ENCODE measurements around the gene CWF19L1. TPM values are rescaled to one million over a fixed set of nuclear protein-coding genes. Genes with fewer than 3 reads are reported as not detected.
"Not testable (repeated sequence)": the region's sequence is repeated elsewhere in the genome, so short reads cannot be mapped to it uniquely, and the experiment has no call there.

The CWF19L1 gene
- total and polyA plus RNA-seq, 4 donors, result 5.3 to 15.7 (median 8.0) TPM

- Histone ChIP-seq H3K36me3 (ENCODE audit: control insufficient read depth in 4 of 4, insufficient read depth in 3 of 4, low read depth in 1 of 4, low read length in 3 of 4) (peaks cover 0 to 26% (median 16%) of the 10 kb centered on the region in 4 donors), H3K27me3 (ENCODE audit: control insufficient read depth in 4 of 4, insufficient read depth in 4 of 4, low read length in 3 of 4) (no peaks in the 10 kb centered on the region), H3K27ac (ENCODE audit: low read depth in 1 of 2, low read length in 2 of 2) (no peak overlapping the region), H3K9me3 (ENCODE audit: control insufficient read depth in 4 of 4, low read length in 3 of 4) (no peaks in the 10 kb centered on the region), H3K9ac (ENCODE audit: low read depth in 1 of 2, low read length in 2 of 2) (no peak overlapping the region), H3K4me1 (ENCODE audit: control insufficient read depth in 4 of 4, insufficient read depth in 4 of 4, low read length in 3 of 4) (peaks cover 5 to 14% (median 7%) of the 10 kb centered on the region in 4 donors), H3K4me3 (ENCODE audit: low read depth in 1 of 3, low read length in 3 of 3) (no peak overlapping the region)
- no peak for TF ChIP-seq GABPA (IDR thresholded peaks at IDR 0.05 in 1 of 2, conservative IDR thresholded peaks at IDR 0.05 in 1 of 2)
- no peak for TF ChIP-seq EGR1 (IDR thresholded peaks at IDR 0.05; ENCODE audit: low read depth in 2 of 2)
- TF ChIP-seq, protein P1, sequence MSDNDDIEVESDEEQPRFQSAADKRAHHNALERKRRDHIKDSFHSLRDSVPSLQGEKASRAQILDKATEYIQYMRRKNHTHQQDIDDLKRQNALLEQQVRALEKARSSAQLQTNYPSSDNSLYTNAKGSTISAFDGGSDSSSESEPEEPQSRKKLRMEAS (IDR thresholded peaks at IDR 0.05), result no peak
- TF ChIP-seq, protein P2, sequence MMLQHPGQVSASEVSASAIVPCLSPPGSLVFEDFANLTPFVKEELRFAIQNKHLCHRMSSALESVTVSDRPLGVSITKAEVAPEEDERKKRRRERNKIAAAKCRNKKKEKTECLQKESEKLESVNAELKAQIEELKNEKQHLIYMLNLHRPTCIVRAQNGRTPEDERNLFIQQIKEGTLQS (IDR thresholded peaks at IDR 0.05), result no peak
- no peak for TF ChIP-seq ZBTB33 (IDR thresholded peaks at IDR 0.05)
- no peak for TF ChIP-seq CTCF (IDR thresholded peaks at IDR 0.05; ENCODE audit: low read depth, low read length, missing input control)
- no peak for TF ChIP-seq SP1 (IDR thresholded peaks at IDR 0.05)
- TF ChIP-seq HNF4A (conservative IDR thresholded peaks at IDR 0.05), result no peak
- no peak for TF ChIP-seq JUND (IDR thresholded peaks at IDR 0.05)
- TF ChIP-seq RXRA (IDR thresholded peaks at IDR 0.05), result no peak
- no peak for TF ChIP-seq TAF1 (conservative IDR thresholded peaks at IDR 0.05)
- TF ChIP-seq FOXA2 (IDR thresholded peaks at IDR 0.05), result no peak
- WGBS, result 94% methylated on average over 3 of the region's 3 CpGs
- DNase-seq (ENCODE audit: low spot score), result no peak
These were observed 15.5 kb upstream of the CWF19L1 start for GRCh38 chr10:100282907-100283306.

DNA sequence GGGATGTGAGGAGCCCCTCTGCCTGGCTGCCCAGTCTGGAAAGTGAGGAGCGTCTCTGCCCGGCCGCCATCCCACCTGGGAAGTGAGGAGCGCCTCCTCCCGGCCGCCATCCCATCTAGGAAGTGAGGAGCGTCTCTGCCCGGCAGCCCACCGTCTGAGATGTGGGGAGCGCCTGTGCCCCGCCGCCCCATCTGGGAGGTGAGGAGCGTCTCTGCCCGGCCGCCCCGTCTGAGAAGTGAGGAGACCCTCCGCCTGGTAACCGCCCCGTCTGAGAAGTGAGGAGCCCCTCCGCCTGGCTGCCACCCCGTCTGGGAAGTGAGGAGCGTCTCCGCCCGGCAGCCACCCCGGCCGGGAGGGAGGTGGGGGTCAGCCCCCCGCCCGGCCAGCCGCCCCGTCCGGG lies 9.5 kb upstream of the CWF19L1 start:
- H3K4me3 ChIP-seq (ENCODE audit: low read depth in 1 of 3, low read length in 3 of 3); DNase-seq (ENCODE audit: low spot score); H3K9me3 ChIP-seq (ENCODE audit: control insufficient read depth in 4 of 4, low read length in 3 of 4); H3K4me1 ChIP-seq (ENCODE audit: control insufficient read depth in 4 of 4, insufficient read depth in 4 of 4, low read length in 3 of 4); H3K27me3 ChIP-seq (ENCODE audit: control insufficient read depth in 4 of 4, insufficient read depth in 4 of 4, low read length in 3 of 4); H3K9ac ChIP-seq (ENCODE audit: low read depth in 1 of 2, low read length in 2 of 2); H3K27ac ChIP-seq (ENCODE audit: low read depth in 1 of 2, low read length in 2 of 2): not testable (repeated sequence)
- 95% methylated on average over 28 of the region's 31 CpGs for whole genome bisulfite sequencing
- H3K36me3 ChIP-seq (ENCODE audit: control insufficient read depth in 4 of 4, insufficient read depth in 3 of 4, low read depth in 1 of 4, low read length in 3 of 4), result peaks cover 1 to 34% (median 23%) of the 10 kb centered on the region in 4 donors

- H3K9ac ChIP-seq (ENCODE audit: low read depth in 1 of 2, low read length in 2 of 2), result no peak overlapping the region
- 94% methylated on average over 15 of the region's 15 CpGs for WGBS
- peaks cover 4 to 14% (median 12%) of the 10 kb centered on the region in 4 donors for H3K4me1 ChIP-seq (ENCODE audit: control insufficient read depth in 4 of 4, insufficient read depth in 4 of 4, low read length in 3 of 4)
- no peaks in the 10 kb centered on the region for H3K36me3 ChIP-seq (ENCODE audit: control insufficient read depth in 4 of 4, insufficient read depth in 3 of 4, low read depth in 1 of 4, low read length in 3 of 4)
- no peak for DNase-seq (ENCODE audit: low spot score)
- no peak overlapping the region for H3K4me3 ChIP-seq (ENCODE audit: low read depth in 1 of 3, low read length in 3 of 3)
- H3K9me3 ChIP-seq (ENCODE audit: control insufficient read depth in 4 of 4, low read length in 3 of 4), result no peaks in the 10 kb centered on the region
- H3K27ac ChIP-seq (ENCODE audit: low read depth in 1 of 2, low read length in 2 of 2), result no peak overlapping the region
- no peaks in the 10 kb centered on the region for H3K27me3 ChIP-seq (ENCODE audit: control insufficient read depth in 4 of 4, insufficient read depth in 4 of 4, low read length in 3 of 4)
- TF ChIP-seq EGR1 (IDR thresholded peaks at IDR 0.05; ENCODE audit: low read depth in 2 of 2) (no peak), RAD21 (IDR thresholded peaks at IDR 0.05) (no peak), SP1 (IDR thresholded peaks at IDR 0.05) (no peak), RXRA (IDR thresholded peaks at IDR 0.05) (no peak), YY1 (IDR thresholded peaks at IDR 0.05) (no peak), HNF4G (IDR thresholded peaks at IDR 0.05) (no peak), HNF4A (conservative IDR thresholded peaks at IDR 0.05) (no peak), FOXA1 (IDR thresholded peaks at IDR 0.05) (no peak), CTCF (IDR thresholded peaks at IDR 0.05; ENCODE audit: low read depth, low read length, missing input control) (no peak), TAF1 (conservative IDR thresholded peaks at IDR 0.05) (no peak)
- TF ChIP-seq, protein P2 (IDR thresholded peaks at IDR 0.05), result no peak
- TF ChIP-seq, protein P1 (IDR thresholded peaks at IDR 0.05), result no peak
These were observed 1.5 kb downstream of the CWF19L1 start for GRCh38 chr10:100265821-100266485.
